IMR-90 (cell line): ENCODE results near the gene KCNJ4.

Experiments
- BHLHE40 ChIP-seq: fragments of 150-350 bp; IDR thresholded peaks from 2 replicates; pipeline ENCODE4 v1.6.1; 2016; ENCODE audit warnings: mild to moderate bottlenecking, low read depth, low read length
- FOS ChIP-seq: fragments of 150-350 bp; IDR thresholded peaks from 2 replicates; pipeline ENCODE4 v1.6.1; 2016; ENCODE audit warnings: low read depth, low read length
- MAFK ChIP-seq: IDR thresholded peaks from 2 replicates; pipeline ENCODE4 v1.6.1; 2012; ENCODE audit warnings: low read depth, low read length, improper control_type of control experiment
- MAZ ChIP-seq: IDR thresholded peaks from 2 replicates; pipeline ENCODE4 v1.6.1; 2012; ENCODE audit warnings: low read depth, mild to moderate bottlenecking, low read length, improper control_type of control experiment, moderate library complexity, borderline replicate concordance
- MXI1 ChIP-seq: IDR thresholded peaks from 2 replicates; pipeline ENCODE4 v1.6.1; 2012; ENCODE audit warnings: low read depth, mild to moderate bottlenecking, low read length, moderate library complexity, borderline replicate concordance
- POLR2A ChIP-seq: IDR thresholded peaks from 2 replicates; pipeline ENCODE4 v1.6.1; 2012; ENCODE audit warnings: mild to moderate bottlenecking, low read depth, low read length
- RAD21 ChIP-seq: IDR thresholded peaks from 2 replicates; pipeline ENCODE4 v1.6.1; 2012; ENCODE audit warnings: low read length, improper control_type of control experiment
- RCOR1 ChIP-seq: IDR thresholded peaks from 2 replicates; pipeline ENCODE4 v1.6.1; 2012; ENCODE audit warnings: mild to moderate bottlenecking, low read length, improper control_type of control experiment; ENCODE audit not compliant: insufficient replicate concordance
- RFX5 ChIP-seq: IDR thresholded peaks from 2 replicates; pipeline ENCODE4 v1.8.0; 2012; ENCODE audit warnings: low read depth, mild to moderate bottlenecking, low read length, moderate library complexity
- SMC3 ChIP-seq: fragments of 150-350 bp; IDR thresholded peaks from 2 replicates; pipeline ENCODE4 v1.6.1; 2016; ENCODE audit warnings: low read depth, mild to moderate bottlenecking, antibody characterized with exemption, low read length, moderate library complexity
- TF ChIP-seq, protein P1 (sequence below): conservative IDR thresholded peaks from 2 replicates; pipeline ENCODE4 v1.5.1; 2012; ENCODE audit warnings: mild to moderate bottlenecking, low read depth, low read length, improper control_type of control experiment
- TF ChIP-seq, protein P2 (sequence below): fragments of 150-350 bp; IDR thresholded peaks from 2 replicates; pipeline ENCODE4 v1.6.1; 2016; ENCODE audit warnings: low read depth, mild to moderate bottlenecking, low read length, moderate library complexity, borderline replicate concordance
- TF ChIP-seq, protein P3 (sequence below): fragments of 150-350 bp; IDR thresholded peaks from 2 replicates; pipeline ENCODE4 v1.6.1; 2017; ENCODE audit warnings: mild to moderate bottlenecking, antibody characterized with exemption, low read length, low read depth

DNA sequence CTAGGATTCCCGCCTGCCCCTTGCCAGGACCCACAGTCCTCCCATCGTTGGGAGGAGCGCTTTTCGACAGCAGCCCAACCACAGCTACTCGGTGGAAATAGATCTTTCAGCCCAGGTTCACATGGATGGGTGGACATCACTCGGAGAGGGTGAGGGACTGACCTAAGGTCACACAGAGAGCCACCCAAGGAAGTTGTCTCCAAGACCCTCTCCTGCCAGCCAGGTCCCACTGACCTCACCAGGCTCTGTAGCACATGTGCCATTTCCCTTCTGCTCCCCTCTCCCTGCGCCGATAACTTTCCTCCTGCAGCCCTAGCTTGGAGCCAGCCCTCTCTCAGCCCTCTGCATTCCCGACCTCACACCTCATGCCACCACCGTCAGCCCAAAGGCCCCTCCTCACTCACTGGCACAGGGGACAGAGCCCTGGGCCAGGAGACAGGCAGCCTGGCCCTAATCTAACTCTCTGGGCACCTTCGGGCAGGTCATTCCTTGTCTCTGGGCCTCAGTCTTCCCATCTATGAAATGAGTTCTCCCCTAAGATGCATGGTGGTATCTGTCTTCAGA, 4.7 kb downstream of the KCNJ4 start:
- TF ChIP-seq RCOR1: no peak
- TF ChIP-seq, protein P1, sequence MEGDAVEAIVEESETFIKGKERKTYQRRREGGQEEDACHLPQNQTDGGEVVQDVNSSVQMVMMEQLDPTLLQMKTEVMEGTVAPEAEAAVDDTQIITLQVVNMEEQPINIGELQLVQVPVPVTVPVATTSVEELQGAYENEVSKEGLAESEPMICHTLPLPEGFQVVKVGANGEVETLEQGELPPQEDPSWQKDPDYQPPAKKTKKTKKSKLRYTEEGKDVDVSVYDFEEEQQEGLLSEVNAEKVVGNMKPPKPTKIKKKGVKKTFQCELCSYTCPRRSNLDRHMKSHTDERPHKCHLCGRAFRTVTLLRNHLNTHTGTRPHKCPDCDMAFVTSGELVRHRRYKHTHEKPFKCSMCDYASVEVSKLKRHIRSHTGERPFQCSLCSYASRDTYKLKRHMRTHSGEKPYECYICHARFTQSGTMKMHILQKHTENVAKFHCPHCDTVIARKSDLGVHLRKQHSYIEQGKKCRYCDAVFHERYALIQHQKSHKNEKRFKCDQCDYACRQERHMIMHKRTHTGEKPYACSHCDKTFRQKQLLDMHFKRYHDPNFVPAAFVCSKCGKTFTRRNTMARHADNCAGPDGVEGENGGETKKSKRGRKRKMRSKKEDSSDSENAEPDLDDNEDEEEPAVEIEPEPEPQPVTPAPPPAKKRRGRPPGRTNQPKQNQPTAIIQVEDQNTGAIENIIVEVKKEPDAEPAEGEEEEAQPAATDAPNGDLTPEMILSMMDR: no peak
- TF ChIP-seq, protein P2, sequence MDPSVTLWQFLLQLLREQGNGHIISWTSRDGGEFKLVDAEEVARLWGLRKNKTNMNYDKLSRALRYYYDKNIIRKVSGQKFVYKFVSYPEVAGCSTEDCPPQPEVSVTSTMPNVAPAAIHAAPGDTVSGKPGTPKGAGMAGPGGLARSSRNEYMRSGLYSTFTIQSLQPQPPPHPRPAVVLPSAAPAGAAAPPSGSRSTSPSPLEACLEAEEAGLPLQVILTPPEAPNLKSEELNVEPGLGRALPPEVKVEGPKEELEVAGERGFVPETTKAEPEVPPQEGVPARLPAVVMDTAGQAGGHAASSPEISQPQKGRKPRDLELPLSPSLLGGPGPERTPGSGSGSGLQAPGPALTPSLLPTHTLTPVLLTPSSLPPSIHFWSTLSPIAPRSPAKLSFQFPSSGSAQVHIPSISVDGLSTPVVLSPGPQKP: no peak
- no peak for TF ChIP-seq POLR2A
- no peak for TF ChIP-seq SMC3
- TF ChIP-seq MXI1: no peak
- no peak for TF ChIP-seq FOS
- TF ChIP-seq RFX5: no peak
- TF ChIP-seq MAZ: no peak
- no peak for TF ChIP-seq BHLHE40
- no peak for TF ChIP-seq RAD21
- TF ChIP-seq, protein P3, sequence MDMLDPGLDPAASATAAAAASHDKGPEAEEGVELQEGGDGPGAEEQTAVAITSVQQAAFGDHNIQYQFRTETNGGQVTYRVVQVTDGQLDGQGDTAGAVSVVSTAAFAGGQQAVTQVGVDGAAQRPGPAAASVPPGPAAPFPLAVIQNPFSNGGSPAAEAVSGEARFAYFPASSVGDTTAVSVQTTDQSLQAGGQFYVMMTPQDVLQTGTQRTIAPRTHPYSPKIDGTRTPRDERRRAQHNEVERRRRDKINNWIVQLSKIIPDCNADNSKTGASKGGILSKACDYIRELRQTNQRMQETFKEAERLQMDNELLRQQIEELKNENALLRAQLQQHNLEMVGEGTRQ: no peak
- TF ChIP-seq MAFK: no peak
